ENCODE data around the gene MRPS34.

GRCh38 chr16:1731603-1732002, 41.3 kb downstream of the MRPS34 start:
- TF ChIP-seq POLR2A (IDR thresholded peaks at IDR 0.05) (no peak), CTCF (IDR thresholded peaks at IDR 0.05) (no peak), POLR2AphosphoS5 (IDR thresholded peaks at IDR 0.05) (no peak), EP300 (IDR thresholded peaks at IDR 0.05) (no peak)

Data from gastroesophageal sphincter (tissue), 3 donors.